ENCODE results near the gene USH1G. TPM values are rescaled to one million over a fixed set of nuclear protein-coding genes. Genes with fewer than 3 reads are reported as not detected.
"Not testable (repeated sequence)": the region's sequence is repeated elsewhere in the genome, so short reads cannot be mapped to it uniquely, and the experiment has no call there.

The USH1G gene
- total RNA-seq, 2 donors from 2014 or later = not detected

DNA sequence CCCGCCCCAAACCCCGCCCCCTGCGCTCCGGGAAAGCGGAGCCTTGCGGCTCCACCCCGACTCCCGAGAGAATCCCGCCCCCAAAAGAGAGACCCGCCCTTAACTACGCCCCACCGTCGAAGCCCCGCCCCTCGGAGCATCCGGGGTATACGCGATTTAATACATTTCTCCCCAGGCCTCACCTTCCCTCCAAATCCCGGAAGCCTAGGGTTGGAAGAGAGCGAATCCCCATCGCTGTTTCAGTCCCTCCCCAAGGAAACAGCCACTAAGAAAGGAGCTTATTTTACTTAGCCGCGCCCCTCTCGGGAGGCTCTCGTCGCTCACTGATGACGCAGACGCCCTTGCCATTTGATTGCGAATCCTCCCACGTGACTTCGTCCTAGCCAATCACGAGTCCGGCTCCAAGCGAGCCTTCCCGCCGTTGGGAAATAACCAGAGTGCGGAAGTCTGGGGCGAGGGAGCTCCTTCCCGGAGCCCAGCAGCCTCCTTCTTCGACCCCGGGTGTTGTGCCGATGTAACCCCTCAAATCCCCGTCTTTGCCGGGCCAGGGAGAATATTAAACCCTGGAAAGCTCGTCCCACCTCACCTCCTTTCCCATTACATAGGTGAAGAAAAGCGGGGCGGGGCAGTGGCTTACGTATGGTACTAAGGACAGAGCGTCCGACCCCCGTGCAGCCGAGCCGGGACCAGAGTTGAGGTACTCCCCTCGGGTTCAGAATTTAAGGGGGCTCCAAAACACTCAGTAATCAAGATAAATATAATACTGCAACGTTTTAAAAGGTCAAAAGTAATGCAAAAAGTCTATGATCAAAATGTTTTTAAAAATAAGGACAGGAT is 49.8 kb downstream of the USH1G start:
- Mint-ChIP-seq H3K9me3 (no peaks in the 10 kb centered on the region), H3K27me3 (no peaks in the 10 kb centered on the region), H3K4me3 (peak overlapping the region; percentile 91), H3K27ac (peak overlapping the region; percentile 88), H3K36me3 (ENCODE audit: low read depth) (peaks cover 26% of the 10 kb centered on the region), H3K4me1 (peaks cover 16% of the 10 kb centered on the region)
- ATAC-seq (replicated peaks) = peak; percentile 95

DNA sequence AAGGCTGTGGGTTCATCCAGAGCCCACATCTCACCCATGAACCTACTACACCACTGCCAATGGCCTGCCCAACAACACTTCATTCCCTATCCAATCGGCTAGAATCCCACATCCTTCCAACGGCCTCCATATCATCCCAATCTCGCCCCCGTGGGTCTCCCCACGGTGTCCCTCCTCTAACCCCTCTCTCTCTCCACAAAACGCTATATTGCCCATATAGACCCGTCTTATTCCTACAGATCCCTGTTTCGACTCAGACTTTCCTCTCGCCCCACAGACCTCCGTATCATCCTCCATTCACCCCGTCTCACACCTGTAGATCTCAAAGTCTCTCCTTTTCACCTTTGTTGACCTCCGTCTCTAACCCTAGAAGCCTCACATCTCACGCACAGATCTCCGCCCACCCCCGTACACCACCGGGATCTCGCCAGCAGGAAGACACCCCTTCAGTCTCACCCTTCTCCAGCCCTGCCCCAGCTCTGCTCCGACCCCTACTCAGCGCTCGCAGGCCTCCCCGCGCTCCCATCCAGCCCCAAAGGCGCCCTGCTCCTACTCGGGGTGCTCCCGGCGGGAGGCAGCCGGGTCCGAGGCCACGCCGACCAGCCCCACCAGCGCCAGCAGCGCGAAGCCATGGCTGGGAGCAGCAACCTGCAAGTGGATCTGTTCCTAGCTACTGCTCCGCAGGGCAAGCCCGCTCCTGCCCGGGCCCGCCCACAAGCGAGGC is 50.6 kb downstream of the USH1G start, which contains the start of gene FDXR:
TSS of gene FDXR (minus strand) at position 682 of the 724 bp plus-strand sequence. CDS start at position 632, 50 bp downstream.
- Mint-ChIP-seq H3K27ac (peak within 1 kb of the TSS; percentile 88), H3K36me3 (ENCODE audit: low read depth) (peaks cover 26% of the 10 kb centered on the region), H3K4me1 (peaks cover 16% of the 10 kb centered on the region), H3K4me3 (peak within 1 kb of the TSS; percentile 91), H3K27me3 (no peaks in the 10 kb centered on the region), H3K9me3 (no peaks in the 10 kb centered on the region)
- ATAC-seq (replicated peaks) = peak; percentile 30

DNA sequence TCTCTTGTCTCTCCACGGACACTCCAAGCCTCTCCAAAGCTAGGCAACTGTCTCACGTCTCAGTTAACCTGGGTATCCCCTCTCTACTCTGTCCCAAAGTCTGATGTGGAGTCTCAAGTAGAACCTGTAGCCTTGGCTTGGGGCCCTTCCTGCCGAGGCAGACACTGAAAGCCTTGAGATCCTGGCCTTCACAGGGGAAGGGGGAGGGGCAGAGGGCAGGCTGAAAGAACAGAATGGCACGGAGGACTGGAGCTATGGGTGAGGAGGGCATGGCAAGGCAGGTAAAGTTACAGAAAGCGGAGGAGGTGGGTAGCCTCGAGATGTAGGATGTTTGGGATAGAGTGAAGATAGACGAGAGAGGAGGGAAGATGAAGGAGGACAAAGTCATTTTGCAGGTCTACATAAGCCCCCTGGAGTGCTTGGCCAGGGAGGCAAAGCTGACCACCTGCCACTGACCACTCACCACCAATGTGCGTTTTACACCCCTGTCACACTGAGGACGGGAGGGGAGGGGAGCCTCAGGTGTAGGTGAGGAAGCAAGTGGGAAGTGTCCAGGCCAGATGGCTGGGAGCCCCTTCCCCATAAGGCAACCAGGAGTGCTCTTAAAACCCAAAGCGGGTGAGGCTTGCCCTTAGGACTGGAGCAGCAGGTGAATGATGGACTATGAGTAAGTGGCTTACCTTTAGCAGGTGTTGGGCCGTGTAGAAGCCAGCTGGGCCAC is 51.5 kb downstream of the USH1G start:
- Mint-ChIP-seq H3K27ac (peak overlapping the region; percentile 43), H3K9me3 (no peaks in the 10 kb centered on the region), H3K36me3 (ENCODE audit: low read depth) (peaks cover 26% of the 10 kb centered on the region), H3K4me3 (peak overlapping the region; percentile 91), H3K4me1 (peaks cover 16% of the 10 kb centered on the region), H3K27me3 (no peaks in the 10 kb centered on the region)
- ATAC-seq (replicated peaks) = no peak

DNA sequence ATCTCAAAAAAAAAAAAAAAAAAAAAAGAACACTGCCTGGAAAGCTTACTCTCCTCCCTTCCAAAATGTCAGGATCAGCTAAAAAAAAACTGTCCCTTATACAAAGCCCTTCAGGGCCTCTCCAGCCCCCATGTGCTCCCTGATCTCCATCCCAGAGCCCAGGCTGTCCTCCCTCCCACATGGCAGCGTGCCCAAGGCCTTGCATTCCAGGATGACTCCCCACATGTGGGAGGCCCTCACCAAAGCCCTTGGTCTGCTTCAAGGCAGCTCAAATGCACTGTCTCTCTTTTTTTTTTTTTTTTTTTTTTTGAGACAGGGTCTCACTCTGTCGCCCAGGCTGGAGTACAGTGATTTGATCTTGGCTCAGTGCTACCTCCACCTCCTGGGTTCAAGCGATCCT is 52.5 kb downstream of the USH1G start:
- Mint-ChIP-seq H3K9me3 (no peaks in the 10 kb centered on the region), H3K4me1 (peaks cover 16% of the 10 kb centered on the region), H3K36me3 (ENCODE audit: low read depth) (peaks cover 26% of the 10 kb centered on the region), H3K27me3 (no peaks in the 10 kb centered on the region), H3K27ac (no peak overlapping the region), H3K4me3 (no peak overlapping the region)
- no peak for ATAC-seq (replicated peaks)

DNA sequence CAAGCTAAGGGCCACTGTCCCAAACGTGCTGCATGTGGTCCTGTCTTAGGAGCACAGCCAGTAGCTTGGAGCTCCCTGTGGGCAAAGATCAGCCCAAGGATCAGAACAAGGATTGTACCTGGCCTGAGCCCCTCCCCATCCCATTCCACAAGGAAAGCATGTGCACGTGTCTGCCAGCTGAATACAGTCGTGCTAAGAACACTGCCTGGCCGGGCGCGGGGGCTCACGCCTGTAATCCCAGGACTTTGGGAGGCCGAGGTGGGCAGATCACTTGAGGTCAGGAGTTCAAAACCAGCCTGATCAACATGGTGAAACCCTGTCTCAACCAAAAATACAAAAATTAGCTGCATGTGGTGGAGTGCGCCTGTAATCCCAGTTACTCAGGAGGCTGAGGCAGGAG is 53.0 kb downstream of the USH1G start:
- not testable (repeated sequence) for H3K27ac Mint-ChIP-seq; H3K9me3 Mint-ChIP-seq; H3K27me3 Mint-ChIP-seq; H3K4me3 Mint-ChIP-seq; ATAC-seq (replicated peaks)
- H3K36me3 Mint-ChIP-seq (ENCODE audit: low read depth) = peaks cover 30% of the 10 kb centered on the region
- peaks cover 18% of the 10 kb centered on the region for H3K4me1 Mint-ChIP-seq

DNA sequence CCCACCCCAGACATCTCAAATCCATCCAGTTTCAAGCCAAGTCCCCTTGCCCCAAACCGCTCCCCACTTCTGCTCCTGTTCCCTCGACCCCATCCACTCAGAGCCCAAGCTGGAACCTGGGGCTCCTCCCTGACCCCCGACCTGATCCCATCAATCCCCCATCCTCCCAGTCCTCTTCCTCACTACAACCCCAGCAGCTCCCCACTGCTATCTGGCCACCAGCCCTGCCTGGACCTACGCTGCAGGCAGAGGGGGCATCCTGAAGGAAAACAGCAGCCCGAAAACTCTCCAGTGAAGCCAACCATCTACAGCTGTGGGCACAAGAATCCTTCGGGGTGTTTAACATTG is 54.2 kb downstream of the USH1G start:
- no peaks in the 10 kb centered on the region for H3K27me3 Mint-ChIP-seq
- no peak overlapping the region for H3K4me3 Mint-ChIP-seq
- ATAC-seq (replicated peaks) = no peak

DNA sequence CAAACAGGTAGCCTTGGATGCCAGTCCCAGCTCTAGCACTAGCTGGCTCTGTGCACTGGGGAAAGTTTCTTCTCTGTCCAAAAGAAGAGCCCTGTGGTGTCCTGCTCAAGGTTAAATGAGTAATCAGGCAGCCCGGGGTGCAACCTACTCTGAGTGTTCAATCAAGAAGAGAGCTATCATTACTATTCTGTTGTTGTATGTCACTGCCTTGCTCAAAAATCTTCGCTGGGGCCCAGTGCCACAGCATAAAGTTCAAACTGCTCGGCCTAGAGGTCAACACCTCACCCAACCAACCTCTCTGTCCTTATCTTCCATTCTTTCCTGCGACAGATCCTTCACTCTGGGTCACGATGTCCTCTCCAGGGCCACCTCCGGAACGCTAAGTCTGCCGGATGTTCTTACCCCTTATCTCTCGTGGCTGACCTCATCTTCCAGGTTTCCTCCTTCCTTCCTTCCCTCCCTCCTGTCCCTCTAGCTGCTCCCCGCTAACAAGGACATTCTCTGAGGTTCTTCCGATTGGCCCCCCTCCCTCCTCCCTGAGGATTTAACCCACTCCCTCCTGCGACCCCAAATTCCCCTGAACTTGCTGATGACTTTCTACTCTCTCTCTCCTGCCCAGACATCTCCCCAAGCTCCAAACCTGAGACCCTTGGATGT is 54.7 kb downstream of the USH1G start:
- Mint-ChIP-seq H3K4me1 (peaks cover 22% of the 10 kb centered on the region), H3K36me3 (ENCODE audit: low read depth) (peaks cover 38% of the 10 kb centered on the region), H3K27ac (no peak overlapping the region), H3K9me3 (no peaks in the 10 kb centered on the region), H3K27me3 (no peaks in the 10 kb centered on the region), H3K4me3 (no peak overlapping the region)
- no peak for ATAC-seq (replicated peaks)

More for the DNA sequence above, 54.2 kb downstream of the USH1G start:
- Mint-ChIP-seq H3K27ac (no peak overlapping the region), H3K4me1 (peaks cover 22% of the 10 kb centered on the region), H3K9me3 (no peaks in the 10 kb centered on the region), H3K36me3 (ENCODE audit: low read depth) (peaks cover 35% of the 10 kb centered on the region)

DNA sequence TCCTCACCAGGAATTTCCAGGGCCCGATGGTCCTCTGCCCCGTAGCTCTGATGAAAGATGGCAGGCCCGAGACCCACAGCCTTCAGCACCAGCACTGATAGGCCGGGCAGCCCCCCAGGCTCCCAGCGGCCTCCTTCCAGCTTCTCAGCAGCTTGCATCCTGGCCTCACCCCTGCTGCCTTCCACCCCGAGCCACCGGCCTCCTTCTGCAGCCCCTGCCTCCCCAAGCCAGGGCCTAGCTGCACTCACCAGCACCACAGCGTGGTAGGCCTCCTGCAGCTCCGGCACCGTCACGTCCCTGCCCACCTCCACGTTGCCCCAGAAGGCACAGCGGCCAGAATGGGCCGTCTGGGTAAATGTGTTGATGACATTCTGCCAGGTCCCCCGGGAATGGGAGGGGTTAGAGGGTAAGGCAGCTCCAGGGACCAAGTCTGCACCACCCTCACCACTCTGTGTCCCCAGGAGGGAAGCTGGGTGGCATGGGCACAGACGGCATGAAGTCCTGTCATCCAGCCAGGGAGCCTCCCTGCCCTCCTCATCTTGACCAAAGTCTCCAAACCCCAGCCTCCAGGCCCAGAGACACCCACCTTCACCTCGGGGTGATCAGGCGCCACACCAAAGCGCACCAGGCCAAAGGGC is 56.7 kb downstream of the USH1G start:
- Mint-ChIP-seq H3K4me1 (peaks cover 9% of the 10 kb centered on the region), H3K9me3 (no peaks in the 10 kb centered on the region), H3K4me3 (no peak overlapping the region), H3K36me3 (ENCODE audit: low read depth) (peaks cover 26% of the 10 kb centered on the region), H3K27ac (no peak overlapping the region), H3K27me3 (no peaks in the 10 kb centered on the region)
- no peak for ATAC-seq (replicated peaks)

Other genes with a start within 250 kb of the USH1G start
- gene CD300LF, start 210.3 kb downstream of the USH1G start, total RNA-seq = not detected
- 1 to 10 TPM; 2.5 to 3.4 TPM for gene RAB37, start 186.0 kb downstream of the USH1G start, total RNA-seq
- 100 to 1,000 TPM in 1 of 2 donors, 10 to 100 TPM in 1; 76.2 to 160 TPM for gene NHERF1, start 174.6 kb downstream of the USH1G start, total RNA-seq
- gene NAT9, start 146.9 kb downstream of the USH1G start, total RNA-seq = 10 to 100 TPM; 31.6 to 39.2 TPM
- gene GRIN2C, start 63.4 kb downstream of the USH1G start, total RNA-seq = 1 to 10 TPM in 1 of 2 donors, under 1 TPM in 1; 0.65 to 1.2 TPM
- 10 to 100 TPM; 56.7 to 58.4 TPM for gene FDXR, start 50.3 kb downstream of the USH1G start, total RNA-seq
- not detected for gene FADS6, start 29.6 kb downstream of the USH1G start, total RNA-seq
- not detected for gene OTOP2, start 1.0 kb upstream of the USH1G start, total RNA-seq
- not detected for gene OTOP3, start 12.6 kb upstream of the USH1G start, total RNA-seq
- 1 to 10 TPM; 1.2 to 2.8 TPM for gene HID1, start 49.5 kb upstream of the USH1G start, total RNA-seq
- gene CDR2L, start 64.4 kb upstream of the USH1G start, total RNA-seq = 1 to 10 TPM in 1 of 2 donors, under 1 TPM in 1; 0.56 to 1.2 TPM
- gene MRPL58, start 89.4 kb upstream of the USH1G start, total RNA-seq = 10 to 100 TPM; 25.4 to 48.2 TPM
- gene ATP5PD, start 123.7 kb upstream of the USH1G start, total RNA-seq = 100 to 1,000 TPM; 164 to 216 TPM
- gene KCTD2, start 124.0 kb upstream of the USH1G start, total RNA-seq = 10 to 100 TPM; 21.3 to 22.1 TPM
- gene SLC16A5, start 164.7 kb upstream of the USH1G start, total RNA-seq = 10 to 100 TPM in 1 of 2 donors, 1 to 10 TPM in 1; 5.4 to 14.6 TPM
- gene ARMC7, start 186.7 kb upstream of the USH1G start, total RNA-seq = 10 to 100 TPM; 10.3 to 14.5 TPM
- gene NT5C, start 208.5 kb upstream of the USH1G start, total RNA-seq = 10 to 100 TPM; 56.0 to 64.9 TPM
- gene JPT1, start 231.3 kb upstream of the USH1G start, total RNA-seq = 100 to 1,000 TPM; 191 to 343 TPM

Measured in activated T-helper 17 cell treated with anti-CD3 and anti-CD28 coated beads, Interleukin-2, amount 50 U/mL, for 72 hours (primary cell).